Hepatocyte (in vitro differentiated cells): ENCODE data around the gene ARHGAP26.

Source experiments
- CTCF ChIP-seq: fragments of 200-600 bp; sonication (generic); IDR thresholded peaks from 2 replicates; pipeline ENCODE4 v1.5.1; 2016; ENCODE audit warnings: antibody characterized with exemption, mild to moderate bottlenecking; ENCODE audit not compliant: poor library complexity
- EZH2 ChIP-seq: fragments of 200-600 bp; sonication (generic); IDR thresholded peaks from 2 replicates; pipeline ENCODE4 v1.6.1; 2016; ENCODE audit warnings: antibody characterized with exemption, mild to moderate bottlenecking, borderline replicate concordance

- TF ChIP-seq CTCF (no peak), EZH2 (no peak)
These were observed 17.0 kb upstream of the ARHGAP26 start for GRCh38 chr5:142753116-142753631.
